ENCODE measurements around the gene TAF1A. TPM values are rescaled to one million over a fixed set of nuclear protein-coding genes. Genes with fewer than 3 reads are reported as not detected.
A peak's percentile ranks its signal among the peaks of the same experiment; 100 is the strongest.

Gene TAF1A
- 12.2 TPM for polyA plus RNA-seq
- long read RNA-seq, donor 1: 0 reads
- long read RNA-seq, donor 2, partial matches to known transcripts: 0 of 1 reads
- long read RNA-seq, donor 2, other reads (novel, unspliced or antisense): 0 of 1 reads
- long read RNA-seq, donor 3: 0 reads
- long read RNA-seq, donor 4: 0 reads
- long read RNA-seq, donor 5, partial matches to known transcripts: 0 of 1 reads
- long read RNA-seq, donor 5, other reads (novel, unspliced or antisense): 0 of 1 reads
- long read RNA-seq, donor 6: 0 reads
- long read RNA-seq, donor 7, partial matches to known transcripts: 0 of 1 reads
- long read RNA-seq, donor 7, other reads (novel, unspliced or antisense): 0 of 1 reads
- long read RNA-seq, donor 8, partial matches to known transcripts: 0 of 3 reads
- long read RNA-seq, donor 8, other reads (novel, unspliced or antisense): 0 of 3 reads
- long read RNA-seq, donor 9: 0 reads
- long read RNA-seq, donor 10: 0 reads
- long read RNA-seq, donor 11, partial matches to known transcripts: 0 of 1 reads
- long read RNA-seq, donor 11, other reads (novel, unspliced or antisense): 0 of 1 reads

GRCh38 chr1:222589462-222590302 is at the start of gene TAF1A:
TSS of gene TAF1A (minus strand) at chr1:222589933.
- peaks cover 6% of the 10 kb centered on the region for H3K36me3 ChIP-seq (ENCODE audit: control insufficient read depth, insufficient read depth, low read length)
- DNase-seq: peak; percentile 78 to 93
- WGBS (ENCODE audit: insufficient coverage, low lambda C conversion rate): 0% methylated on average over 5 of the region's 41 CpGs
- no peaks in the 10 kb centered on the region for H3K9me3 ChIP-seq (ENCODE audit: control insufficient read depth, low read depth, low read length)
- peaks cover 4% of the 10 kb centered on the region for H3K4me1 ChIP-seq (ENCODE audit: control insufficient read depth, insufficient read depth, low read length)
- H3K27me3 ChIP-seq (ENCODE audit: control insufficient read depth, insufficient read depth, low read length): no peaks in the 10 kb centered on the region
- H3K27ac ChIP-seq (ENCODE audit: low read length): peak within 1 kb of the TSS; percentile 80
- H3K4me3 ChIP-seq (ENCODE audit: low read length): peak within 1 kb of the TSS; percentile 64

GRCh38 chr1:222634180-222635013 is 44.7 kb upstream of the TAF1A start:
- no peaks in the 10 kb centered on the region for H3K4me1 ChIP-seq (ENCODE audit: control insufficient read depth, insufficient read depth, low read length)
- H3K4me3 ChIP-seq (ENCODE audit: low read length): no peak overlapping the region
- no peak overlapping the region for H3K27ac ChIP-seq (ENCODE audit: low read length)
- peak; percentile 72 to 74 for DNase-seq
- 50% methylated on average over 2 of the region's 7 CpGs for WGBS (ENCODE audit: insufficient coverage, low lambda C conversion rate)
- peaks cover 52% of the 10 kb centered on the region for H3K36me3 ChIP-seq (ENCODE audit: control insufficient read depth, insufficient read depth, low read length)
- H3K27me3 ChIP-seq (ENCODE audit: control insufficient read depth, insufficient read depth, low read length): no peaks in the 10 kb centered on the region
- H3K9me3 ChIP-seq (ENCODE audit: control insufficient read depth, low read depth, low read length): no peaks in the 10 kb centered on the region

- peaks cover 62% of the 10 kb centered on the region for H3K36me3 ChIP-seq (ENCODE audit: control insufficient read depth, insufficient read depth, low read length)
- no CpG with 5 or more reads among the region's 2 CpGs for WGBS (ENCODE audit: insufficient coverage, low lambda C conversion rate)
These were observed 43.0 kb upstream of the TAF1A start for GRCh38 chr1:222632749-222633148.

GRCh38 chr1:222631611-222632208 is 42.0 kb upstream of the TAF1A start:
- no peak overlapping the region for H3K4me3 ChIP-seq (ENCODE audit: low read length)
- H3K36me3 ChIP-seq (ENCODE audit: control insufficient read depth, insufficient read depth, low read length): peaks cover 71% of the 10 kb centered on the region
- no peaks in the 10 kb centered on the region for H3K27me3 ChIP-seq (ENCODE audit: control insufficient read depth, insufficient read depth, low read length)
- no peaks in the 10 kb centered on the region for H3K9me3 ChIP-seq (ENCODE audit: control insufficient read depth, low read depth, low read length)
- no peak overlapping the region for H3K27ac ChIP-seq (ENCODE audit: low read length)
- H3K4me1 ChIP-seq (ENCODE audit: control insufficient read depth, insufficient read depth, low read length): no peaks in the 10 kb centered on the region
- DNase-seq: no peak
- no CpG with 5 or more reads among the region's 3 CpGs for WGBS (ENCODE audit: insufficient coverage, low lambda C conversion rate)

More at GRCh38 chr1:222632749-222633148, 43.0 kb upstream of the TAF1A start:
- Histone ChIP-seq H3K9me3 (ENCODE audit: control insufficient read depth, low read depth, low read length) (no peaks in the 10 kb centered on the region), H3K4me1 (ENCODE audit: control insufficient read depth, insufficient read depth, low read length) (no peaks in the 10 kb centered on the region), H3K27ac (ENCODE audit: low read length) (no peak overlapping the region), H3K27me3 (ENCODE audit: control insufficient read depth, insufficient read depth, low read length) (no peaks in the 10 kb centered on the region), H3K4me3 (ENCODE audit: low read length) (no peak overlapping the region)
- DNase-seq: no peak

GRCh38 chr1:222629921-222630535 is 40.3 kb upstream of the TAF1A start:
- no peak overlapping the region for H3K27ac ChIP-seq (ENCODE audit: low read length)
- no peaks in the 10 kb centered on the region for H3K4me1 ChIP-seq (ENCODE audit: control insufficient read depth, insufficient read depth, low read length)
- DNase-seq: no peak
- H3K36me3 ChIP-seq (ENCODE audit: control insufficient read depth, insufficient read depth, low read length): peaks cover 77% of the 10 kb centered on the region
- no peaks in the 10 kb centered on the region for H3K9me3 ChIP-seq (ENCODE audit: control insufficient read depth, low read depth, low read length)
- no peak overlapping the region for H3K4me3 ChIP-seq (ENCODE audit: low read length)
- no peaks in the 10 kb centered on the region for H3K27me3 ChIP-seq (ENCODE audit: control insufficient read depth, insufficient read depth, low read length)
- WGBS (ENCODE audit: insufficient coverage, low lambda C conversion rate): 100% methylated on average over 2 of the region's 7 CpGs

GRCh38 chr1:222627232-222627631 is 37.5 kb upstream of the TAF1A start:
- 80% methylated on average over 1 of the region's 6 CpGs for WGBS (ENCODE audit: insufficient coverage, low lambda C conversion rate)
- no peaks in the 10 kb centered on the region for H3K27me3 ChIP-seq (ENCODE audit: control insufficient read depth, insufficient read depth, low read length)
- H3K36me3 ChIP-seq (ENCODE audit: control insufficient read depth, insufficient read depth, low read length): peaks cover 66% of the 10 kb centered on the region
- no peak overlapping the region for H3K27ac ChIP-seq (ENCODE audit: low read length)
- H3K9me3 ChIP-seq (ENCODE audit: control insufficient read depth, low read depth, low read length): no peaks in the 10 kb centered on the region
- no peak for DNase-seq
- no peak overlapping the region for H3K4me3 ChIP-seq (ENCODE audit: low read length)
- H3K4me1 ChIP-seq (ENCODE audit: control insufficient read depth, insufficient read depth, low read length): no peaks in the 10 kb centered on the region

GRCh38 chr1:222624214-222624613 is 34.5 kb upstream of the TAF1A start:
- Histone ChIP-seq H3K27ac (ENCODE audit: low read length) (no peak overlapping the region), H3K4me3 (ENCODE audit: low read length) (no peak overlapping the region), H3K4me1 (ENCODE audit: control insufficient read depth, insufficient read depth, low read length) (no peaks in the 10 kb centered on the region), H3K36me3 (ENCODE audit: control insufficient read depth, insufficient read depth, low read length) (peaks cover 43% of the 10 kb centered on the region), H3K27me3 (ENCODE audit: control insufficient read depth, insufficient read depth, low read length) (no peaks in the 10 kb centered on the region), H3K9me3 (ENCODE audit: control insufficient read depth, low read depth, low read length) (no peaks in the 10 kb centered on the region)
- DNase-seq: no peak
- WGBS (ENCODE audit: insufficient coverage, low lambda C conversion rate): 100% methylated on average over 3 of the region's 7 CpGs

- H3K9me3 ChIP-seq (ENCODE audit: control insufficient read depth, low read depth, low read length): no peaks in the 10 kb centered on the region
- no peak overlapping the region for H3K27ac ChIP-seq (ENCODE audit: low read length)
- no peaks in the 10 kb centered on the region for H3K27me3 ChIP-seq (ENCODE audit: control insufficient read depth, insufficient read depth, low read length)
- no peak overlapping the region for H3K4me3 ChIP-seq (ENCODE audit: low read length)
- peaks cover 36% of the 10 kb centered on the region for H3K36me3 ChIP-seq (ENCODE audit: control insufficient read depth, insufficient read depth, low read length)
- H3K4me1 ChIP-seq (ENCODE audit: control insufficient read depth, insufficient read depth, low read length): no peaks in the 10 kb centered on the region
- DNase-seq: no peak
These were observed 33.7 kb upstream of the TAF1A start for GRCh38 chr1:222623458-222623857.

GRCh38 chr1:222622765-222623164 is 33.0 kb upstream of the TAF1A start:
- Histone ChIP-seq H3K4me1 (ENCODE audit: control insufficient read depth, insufficient read depth, low read length) (no peaks in the 10 kb centered on the region), H3K27ac (ENCODE audit: low read length) (no peak overlapping the region), H3K4me3 (ENCODE audit: low read length) (no peak overlapping the region), H3K9me3 (ENCODE audit: control insufficient read depth, low read depth, low read length) (no peaks in the 10 kb centered on the region), H3K27me3 (ENCODE audit: control insufficient read depth, insufficient read depth, low read length) (no peaks in the 10 kb centered on the region), H3K36me3 (ENCODE audit: control insufficient read depth, insufficient read depth, low read length) (peaks cover 30% of the 10 kb centered on the region)
- no peak for DNase-seq
- WGBS (ENCODE audit: insufficient coverage, low lambda C conversion rate): 87% methylated on average over 3 of the region's 5 CpGs

All from large intestine (tissue), 12 donors.